Activated CD4-positive, alpha-beta T cell treated with anti-CD3 and anti-CD28 coated beads for 24 hours (primary cell): ENCODE measurements around the gene POLR3A.

Source experiments
- DNase-seq, 2 donors: peaks; one replicate each; pipeline ENCODE4 v3.0.0-alpha.2; 2020; ENCODE audit warnings: low read depth in 2 of 2

The POLR3A gene

DNA sequence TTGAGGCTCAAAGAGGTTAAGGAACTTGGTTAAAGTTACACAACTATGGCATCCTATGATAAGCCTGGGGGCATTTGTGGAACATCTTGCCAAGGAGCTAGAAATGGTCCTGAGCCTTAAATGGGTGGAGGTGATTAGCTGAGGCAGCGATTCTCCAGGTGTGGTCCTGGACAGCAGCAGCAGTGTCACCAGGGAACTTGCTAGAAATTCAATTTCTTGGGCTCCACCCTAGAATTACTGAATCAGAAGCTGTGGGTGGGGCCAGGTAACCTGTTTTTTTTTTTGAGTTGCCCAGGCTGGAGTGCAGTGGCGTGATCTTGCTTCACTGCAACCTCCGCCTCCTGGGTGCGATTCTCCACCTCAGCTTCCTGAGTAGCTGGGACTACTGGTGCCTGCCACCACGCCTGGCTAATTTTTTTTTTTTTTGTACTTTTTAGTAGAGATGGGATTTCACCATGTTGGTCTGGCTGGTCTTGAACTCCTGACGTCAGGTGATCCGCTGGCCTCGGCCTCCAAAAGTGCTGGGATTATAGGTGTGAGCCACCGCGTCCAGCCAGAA is 17.5 kb upstream of the POLR3A start:
- DNase-seq, result no peak

DNA sequence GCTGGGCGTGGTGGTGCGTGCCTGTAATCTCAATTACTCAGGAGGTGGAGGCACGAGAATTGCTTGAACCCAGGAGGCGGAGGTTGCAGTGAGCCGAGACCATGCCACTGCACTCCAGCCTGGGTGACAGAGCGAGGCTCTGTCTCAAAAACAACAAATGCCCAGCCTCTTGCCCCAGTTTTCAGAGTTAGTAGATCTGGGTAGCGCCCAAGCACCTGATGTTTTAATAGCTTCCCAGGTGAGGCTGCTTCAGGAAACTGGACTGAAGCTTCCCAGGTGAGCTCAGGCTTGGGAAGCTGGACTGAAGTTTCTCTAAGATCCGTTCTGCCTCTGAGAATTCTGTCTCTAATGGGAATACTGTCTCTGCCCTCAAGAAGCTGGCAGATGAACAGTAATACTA is 16.5 kb upstream of the POLR3A start:
- no peak for DNase-seq

DNA sequence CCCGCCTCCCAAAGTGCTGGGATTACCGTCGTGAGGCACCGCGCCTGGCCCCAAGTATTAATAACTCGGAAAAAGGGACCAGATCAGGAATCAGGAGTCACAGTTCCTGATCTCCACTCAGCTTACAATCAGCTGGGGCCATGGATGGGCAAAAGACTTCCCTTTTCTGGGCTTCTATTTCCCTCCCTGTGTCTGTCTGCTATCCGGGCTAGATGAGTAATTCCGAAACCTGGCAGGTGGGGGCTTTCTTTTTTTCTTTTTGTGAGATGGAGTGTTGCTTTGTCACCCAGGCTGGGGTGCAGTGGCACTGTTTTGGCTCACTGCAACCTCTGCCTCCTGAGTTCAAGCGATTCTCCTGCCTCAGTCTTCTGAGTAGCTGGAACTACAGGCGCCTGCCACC is 15.9 kb upstream of the POLR3A start:
- no peak for DNase-seq

- no peak for DNase-seq
These were observed 15.4 kb upstream of the POLR3A start for GRCh38 chr10:78044699-78045098.

- DNase-seq, result no peak
These were observed 14.9 kb upstream of the POLR3A start for GRCh38 chr10:78044179-78044578.

DNA sequence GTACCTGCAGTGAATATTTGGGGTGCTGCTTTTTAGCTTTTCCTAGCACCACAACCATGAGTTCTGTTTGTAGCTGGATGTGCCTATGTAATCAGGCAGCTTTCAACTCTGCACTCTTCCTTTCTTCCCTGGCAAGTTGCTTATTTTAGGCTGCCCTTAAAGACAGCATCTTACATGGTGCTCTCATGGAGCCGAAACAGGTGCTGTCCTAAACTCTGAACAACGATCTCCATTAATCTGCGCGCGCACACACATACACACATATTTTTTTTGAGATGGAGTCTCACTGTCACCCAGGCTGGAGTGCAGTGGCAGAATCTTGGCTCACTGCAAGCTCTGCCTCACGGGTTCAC is 13.4 kb upstream of the POLR3A start:
- DNase-seq, result no peak

DNA sequence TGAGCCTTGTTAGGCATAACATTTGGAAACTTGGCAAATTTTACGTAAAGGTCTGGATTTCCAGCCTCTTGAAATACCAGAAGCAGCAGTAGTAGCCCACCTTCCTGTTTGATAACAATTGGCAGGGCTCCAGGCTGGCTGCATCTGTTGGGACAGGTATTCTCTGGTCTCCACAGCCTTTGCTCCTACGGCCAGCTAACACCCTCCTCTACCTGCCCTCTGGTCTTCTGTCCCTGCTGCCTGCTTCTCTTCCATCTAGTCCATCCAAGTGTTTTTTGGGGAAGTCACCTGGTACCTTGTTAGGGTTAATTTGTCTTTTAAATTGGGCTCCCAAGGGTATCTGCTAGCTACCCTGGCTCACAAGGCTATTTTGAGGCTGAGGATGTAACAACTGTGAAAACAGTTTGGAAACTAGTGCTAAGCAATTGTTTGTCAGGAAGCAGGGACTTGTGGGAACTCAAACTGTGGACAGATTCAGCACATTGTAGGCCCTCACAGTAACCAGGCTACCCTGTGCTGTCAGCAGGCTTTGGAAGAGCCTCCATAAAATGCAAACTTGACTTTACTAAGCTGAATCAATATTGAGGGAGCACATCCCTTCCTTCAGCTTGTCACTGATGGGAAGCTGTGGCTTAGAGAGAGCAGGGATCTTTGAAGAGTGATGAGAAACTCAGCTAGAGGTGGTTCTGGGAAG is 12.9 kb upstream of the POLR3A start:
- DNase-seq, result no peak

DNA sequence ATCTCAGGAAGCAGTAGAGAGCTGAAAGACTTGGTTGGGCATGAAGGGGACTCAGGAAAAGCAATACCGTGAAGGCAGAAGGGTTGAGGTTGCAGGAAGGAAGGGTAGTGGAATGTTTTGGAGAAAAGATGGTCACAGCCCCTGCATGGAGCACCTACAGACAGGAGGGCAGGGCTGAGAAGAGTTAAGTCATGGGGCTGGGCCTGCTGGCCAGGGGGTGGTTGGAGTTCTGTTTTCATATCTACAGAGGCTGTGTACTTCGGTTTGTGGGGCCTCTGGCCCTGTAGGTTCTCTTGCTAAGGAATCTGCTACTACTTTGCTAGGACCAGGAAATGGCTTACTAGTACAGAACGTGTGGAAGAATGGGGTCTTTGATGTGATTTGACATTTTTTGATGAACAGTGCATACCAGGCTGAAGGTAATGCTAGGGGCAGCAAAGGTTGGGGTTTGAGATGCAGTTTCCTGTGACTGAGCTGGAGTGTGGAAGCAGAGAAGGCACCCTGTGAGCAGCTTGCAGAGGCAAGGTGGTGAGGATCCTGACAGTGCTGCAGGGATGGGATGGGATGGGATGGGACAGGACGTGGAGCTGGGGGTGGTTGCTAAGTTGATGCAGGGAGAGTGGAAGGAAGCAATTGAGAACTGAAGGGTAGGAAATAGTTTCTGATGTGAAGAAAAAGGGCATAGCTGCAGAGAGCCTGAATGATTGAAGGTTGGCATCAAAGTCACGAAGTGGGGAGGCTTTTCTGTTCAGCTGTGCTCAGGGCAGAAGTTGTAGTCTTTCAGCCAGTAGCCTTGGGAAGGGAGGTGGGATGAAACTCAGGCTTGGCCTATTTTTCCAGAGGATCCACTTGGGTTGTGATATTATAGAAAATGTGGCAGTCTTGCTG is 12.1 kb upstream of the POLR3A start:
- no peak for DNase-seq

DNA sequence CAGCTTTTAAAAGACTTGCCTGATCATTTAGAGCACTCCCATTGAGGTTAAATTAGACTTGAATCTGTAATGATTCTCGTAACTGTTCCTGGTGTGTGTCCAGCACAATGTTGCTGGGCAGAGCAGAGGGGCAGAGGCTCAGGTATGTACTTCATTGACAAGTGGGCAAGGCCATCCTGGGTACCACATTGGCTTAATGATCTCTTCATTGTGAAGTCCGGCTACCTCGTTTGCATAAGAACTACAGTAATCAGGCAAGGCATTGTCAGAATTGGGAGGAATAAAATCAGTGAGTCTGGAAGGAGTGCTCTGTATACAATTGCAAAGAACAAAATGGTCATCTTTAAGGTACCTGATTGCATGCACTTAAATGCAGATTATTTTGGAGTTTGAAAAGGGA is 10.4 kb upstream of the POLR3A start:
- DNase-seq, result no peak

DNA sequence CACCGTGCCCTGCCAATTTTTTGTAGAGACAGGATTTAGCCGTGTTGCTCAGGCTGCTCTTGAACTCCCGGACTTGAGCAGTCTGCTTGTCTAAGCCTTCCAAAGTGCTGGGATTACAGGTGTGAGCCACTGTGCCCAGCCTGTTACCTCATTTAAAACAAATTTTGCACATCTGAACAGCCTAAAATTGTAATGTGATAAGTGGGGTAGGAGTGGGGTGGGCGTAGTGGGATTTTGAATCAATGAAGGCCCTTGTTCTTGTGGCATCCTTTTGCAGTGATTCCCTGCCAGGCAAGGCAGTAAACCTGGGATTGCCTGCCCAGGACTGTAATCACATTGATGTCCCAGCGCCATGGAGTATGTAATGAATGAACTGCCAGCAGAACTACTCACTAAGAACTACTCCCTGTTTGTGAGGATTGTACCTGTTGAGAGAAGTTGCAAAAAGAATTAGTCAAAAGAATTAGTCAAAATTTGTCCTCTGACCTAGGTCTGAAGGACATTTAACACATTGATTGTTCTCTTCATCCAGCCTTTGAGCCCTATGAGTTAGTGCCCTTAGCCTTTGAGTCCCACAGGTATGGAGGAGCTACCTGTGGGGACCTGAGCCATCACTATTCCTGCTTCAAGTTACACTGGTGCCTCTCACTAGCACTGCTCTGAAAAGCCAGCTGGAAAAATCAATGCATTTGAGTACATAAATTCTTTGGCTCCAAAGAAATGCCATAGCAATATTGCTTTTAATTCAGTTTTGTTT is 9.7 kb upstream of the POLR3A start:
- no peak for DNase-seq

GRCh38 chr10:78038105-78038504 is 8.8 kb upstream of the POLR3A start:
- DNase-seq, result no peak

DNA sequence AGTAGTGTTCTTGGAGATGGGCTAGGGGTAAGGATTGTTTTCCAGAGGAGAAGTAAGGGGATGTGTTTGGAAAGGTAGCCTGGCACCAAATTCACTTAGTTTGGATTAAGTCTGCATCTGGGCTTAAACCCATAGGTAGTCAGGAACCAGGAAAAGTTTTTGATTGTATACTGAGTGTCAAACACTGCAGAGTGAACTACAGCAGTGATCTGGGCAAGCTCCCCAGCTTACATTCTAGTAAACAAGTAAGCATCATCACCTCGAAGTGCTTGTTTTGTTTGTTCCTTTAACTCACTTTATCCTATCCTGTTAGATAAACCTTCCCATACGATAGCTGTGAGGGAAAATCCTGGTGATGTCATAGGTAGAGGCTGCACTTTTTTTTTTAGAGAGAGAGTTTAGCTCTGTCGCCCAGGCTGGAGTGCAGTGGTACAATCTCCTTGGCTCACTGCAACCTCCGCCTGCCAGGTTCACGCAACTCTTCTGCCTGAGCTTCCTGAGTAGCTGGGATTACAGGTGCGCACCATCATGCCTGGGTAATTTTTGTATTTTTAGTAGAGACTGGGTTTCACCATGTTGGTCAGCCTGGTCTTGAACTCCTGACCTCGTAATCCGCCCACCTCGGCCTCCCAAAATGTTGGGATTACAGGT is 6.7 kb upstream of the POLR3A start:
- DNase-seq, result no peak

- no peak for DNase-seq
These were observed 6.1 kb upstream of the POLR3A start for GRCh38 chr10:78035437-78035836.

DNA sequence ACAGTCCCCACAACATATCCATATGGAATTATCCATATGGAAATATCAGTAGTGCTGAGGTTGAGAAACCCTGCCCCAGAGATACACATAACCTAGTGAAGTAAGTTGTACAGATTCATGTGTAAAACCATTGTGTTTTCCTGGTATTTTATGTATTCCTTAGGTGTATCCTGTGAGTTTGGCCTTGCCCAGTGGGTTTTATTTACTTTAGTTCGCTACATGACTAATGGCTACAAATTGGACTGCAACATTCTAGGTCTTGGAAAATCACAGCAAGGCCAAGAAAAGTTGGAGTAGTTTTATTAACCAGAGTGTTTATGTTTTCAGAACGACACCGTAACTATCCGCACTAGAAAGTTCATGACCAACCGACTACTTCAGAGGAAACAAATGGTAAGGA is 5.7 kb upstream of the POLR3A start:
- no peak for DNase-seq

DNA sequence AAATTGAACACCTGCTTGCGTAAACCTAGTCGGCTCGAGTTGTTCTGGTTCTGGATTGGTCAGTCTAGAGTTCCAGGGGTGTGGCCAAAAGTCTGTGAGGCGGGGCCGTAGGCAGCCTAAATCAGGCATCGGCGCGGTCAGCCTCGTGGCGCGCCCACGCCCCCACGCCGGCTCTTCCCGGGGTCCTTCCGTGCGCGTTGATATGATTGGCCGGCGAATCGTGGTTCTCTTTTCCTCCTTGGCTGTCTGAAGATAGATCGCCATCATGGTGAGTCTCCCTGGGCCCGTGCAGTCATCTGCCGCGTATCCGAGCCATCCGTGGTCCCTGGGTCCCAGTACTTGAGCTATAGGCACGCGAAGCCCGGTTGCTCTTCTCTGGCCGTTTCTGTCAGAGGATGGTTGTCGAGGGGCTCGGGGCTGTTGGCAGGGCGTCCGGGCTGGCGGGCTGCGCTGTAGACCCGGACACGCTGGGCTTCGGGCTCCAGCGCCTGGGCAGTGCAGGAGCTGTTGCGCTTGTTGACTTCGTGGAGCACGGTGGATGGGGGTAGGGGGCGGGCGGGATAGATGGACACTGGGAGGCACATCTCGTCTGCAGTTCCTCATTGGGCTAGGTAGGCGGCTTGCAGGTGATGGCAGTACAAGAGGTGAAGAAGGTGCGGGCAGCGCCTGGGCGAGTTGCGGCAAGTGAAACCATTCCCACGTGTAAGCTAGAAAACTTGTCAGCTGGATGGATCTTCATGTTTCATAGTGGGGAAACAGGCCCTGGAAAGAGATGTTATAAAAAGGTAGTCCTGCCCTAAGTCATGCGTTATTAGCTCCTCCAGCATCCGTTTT is 4.5 kb upstream of the POLR3A start, which contains the start of gene RPS24:
Gene RPS24 (plus strand): TSS at position 227 of the 834 bp plus-strand sequence. CDS start 39 bp downstream, at position 266.
- peak; percentile 91 to 94 for DNase-seq

DNA sequence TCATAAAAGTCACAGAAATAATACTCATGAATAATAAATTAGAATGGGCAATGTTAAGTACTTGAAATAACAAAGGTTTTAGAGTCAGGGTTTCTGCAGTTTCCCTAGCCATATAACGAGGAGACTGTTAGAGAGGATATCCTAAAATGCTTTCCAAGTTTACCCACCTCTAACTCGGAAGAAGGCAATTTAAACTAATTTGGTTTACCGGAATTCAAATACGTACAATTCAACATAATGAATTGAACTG is 4.0 kb upstream of the POLR3A start:
- no peak for DNase-seq

GRCh38 chr10:78028438-78029268 is 662 bp downstream of the POLR3A start:
- no peak for DNase-seq

GRCh38 chr10:78025685-78026364 is 3.5 kb downstream of the POLR3A start:
- no peak for DNase-seq

DNA sequence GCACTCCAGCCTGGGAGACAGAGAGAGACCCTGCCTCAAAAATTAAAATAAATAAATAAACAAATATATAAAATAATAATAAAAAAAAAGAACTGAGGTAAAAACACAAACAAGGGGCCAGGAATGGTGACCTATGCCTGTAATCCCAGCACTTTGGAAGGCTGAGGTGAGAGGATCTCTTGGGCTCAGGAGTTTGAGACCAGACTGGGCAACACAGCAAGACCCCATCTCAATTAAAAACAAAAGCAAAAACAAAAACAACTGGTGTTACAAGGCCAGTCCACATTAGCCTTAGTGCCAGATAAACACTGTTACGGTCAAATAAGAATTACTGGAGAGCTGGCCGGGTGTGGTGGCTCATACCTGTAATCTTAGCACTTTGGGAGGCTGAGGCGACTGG is 5.6 kb downstream of the POLR3A start:
- no peak for DNase-seq

- no peak for DNase-seq
These were observed 8.1 kb downstream of the POLR3A start for GRCh38 chr10:78021201-78021600.
